Measurements from ENCODE around the gene ANKFN1. TPM values are rescaled to one million over a fixed set of nuclear protein-coding genes. Genes with fewer than 3 reads are reported as not detected.

ANKFN1 gene
- total and polyA plus RNA-seq, 10 of the 15 experiments (the other 5 are each of a cell fraction or from before 2014, with no cell fraction given), result 0.19 TPM; not detected in 9

DNA sequence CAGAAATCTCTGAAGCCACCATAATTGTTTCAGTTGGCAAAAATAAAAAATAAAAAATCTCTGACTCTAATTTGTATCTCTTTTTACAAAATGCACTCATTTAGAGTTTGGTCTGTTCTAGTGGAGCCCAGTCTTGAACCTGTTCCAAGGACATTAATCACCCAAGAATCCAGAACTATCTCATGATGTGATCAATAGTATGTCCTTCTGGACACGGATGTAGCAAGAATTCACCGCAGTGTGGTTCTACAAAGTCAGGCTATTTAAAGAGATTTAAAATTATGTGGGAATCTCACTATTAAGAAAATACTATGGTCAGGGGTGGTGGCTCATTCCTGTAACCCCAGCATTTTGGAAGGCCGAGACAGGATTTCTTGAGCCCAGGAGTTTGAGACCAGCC, 21.8 kb upstream of the ANKFN1 start:
- H3K4me3 ChIP-seq, result no peak overlapping the region
- no peak overlapping the region for H3K27ac ChIP-seq (ENCODE audit: control insufficient read depth, insufficient read depth)
- intact Hi-C loops (cut with micrococcal nuclease; ENCODE audit: unreplicated experiment) (no loop called here), in situ Hi-C loops (cut with MboI) (no loop called here)
- H3K9ac ChIP-seq (ENCODE audit: control insufficient read depth, insufficient read depth, low read length), result no peak overlapping the region
- BruUV-seq (replicated peaks), result no TSS peak
- no peaks in the 10 kb centered on the region for H3K9me3 ChIP-seq (replicated peaks; ENCODE audit: control insufficient read depth, insufficient read depth, low read length)
- no peaks in the 10 kb centered on the region for H3K36me3 ChIP-seq (ENCODE audit: control insufficient read depth in 2 of 2, insufficient read depth in 2 of 2, low read length in 1 of 2)
- ChIA-PET RAD21 (ENCODE audit: unreplicated experiment) (no interaction called here), CTCF (no interaction called here), POLR2A (no interaction called here), SMC1A (ENCODE audit: uncharacterized antibody, unreplicated experiment) (no interaction called here)
- FAIRE-seq (no peak), DNase-seq (ENCODE audit: low read depth, low spot score) (no peak), ATAC-seq (no peak)
- WGBS (ENCODE audit: insufficient coverage, insufficient replicate concordance, low lambda C conversion rate, missing lambda C conversion rate), result 41% methylated on average over 3 of the region's 3 CpGs
- no peaks in the 10 kb centered on the region for H3K27me3 ChIP-seq (replicated peaks in 1 of 2; ENCODE audit: control insufficient read depth in 2 of 2, insufficient read depth in 2 of 2, low read length in 1 of 2)
- no peaks in the 10 kb centered on the region for H4K20me1 ChIP-seq (ENCODE audit: control insufficient read depth, insufficient read depth)
- TF ChIP-seq ATF7 (IDR thresholded peaks at IDR 0.05; ENCODE audit: low read depth) (no peak), ZZZ3 (IDR thresholded peaks at IDR 0.05; ENCODE audit: control insufficient read depth, insufficient read length, low read depth) (no peak), JUNB (IDR thresholded peaks at IDR 0.05) (no peak), BMI1 (IDR thresholded peaks at IDR 0.05; ENCODE audit: borderline replicate concordance) (no peak)
- TF ChIP-seq, protein P1, sequence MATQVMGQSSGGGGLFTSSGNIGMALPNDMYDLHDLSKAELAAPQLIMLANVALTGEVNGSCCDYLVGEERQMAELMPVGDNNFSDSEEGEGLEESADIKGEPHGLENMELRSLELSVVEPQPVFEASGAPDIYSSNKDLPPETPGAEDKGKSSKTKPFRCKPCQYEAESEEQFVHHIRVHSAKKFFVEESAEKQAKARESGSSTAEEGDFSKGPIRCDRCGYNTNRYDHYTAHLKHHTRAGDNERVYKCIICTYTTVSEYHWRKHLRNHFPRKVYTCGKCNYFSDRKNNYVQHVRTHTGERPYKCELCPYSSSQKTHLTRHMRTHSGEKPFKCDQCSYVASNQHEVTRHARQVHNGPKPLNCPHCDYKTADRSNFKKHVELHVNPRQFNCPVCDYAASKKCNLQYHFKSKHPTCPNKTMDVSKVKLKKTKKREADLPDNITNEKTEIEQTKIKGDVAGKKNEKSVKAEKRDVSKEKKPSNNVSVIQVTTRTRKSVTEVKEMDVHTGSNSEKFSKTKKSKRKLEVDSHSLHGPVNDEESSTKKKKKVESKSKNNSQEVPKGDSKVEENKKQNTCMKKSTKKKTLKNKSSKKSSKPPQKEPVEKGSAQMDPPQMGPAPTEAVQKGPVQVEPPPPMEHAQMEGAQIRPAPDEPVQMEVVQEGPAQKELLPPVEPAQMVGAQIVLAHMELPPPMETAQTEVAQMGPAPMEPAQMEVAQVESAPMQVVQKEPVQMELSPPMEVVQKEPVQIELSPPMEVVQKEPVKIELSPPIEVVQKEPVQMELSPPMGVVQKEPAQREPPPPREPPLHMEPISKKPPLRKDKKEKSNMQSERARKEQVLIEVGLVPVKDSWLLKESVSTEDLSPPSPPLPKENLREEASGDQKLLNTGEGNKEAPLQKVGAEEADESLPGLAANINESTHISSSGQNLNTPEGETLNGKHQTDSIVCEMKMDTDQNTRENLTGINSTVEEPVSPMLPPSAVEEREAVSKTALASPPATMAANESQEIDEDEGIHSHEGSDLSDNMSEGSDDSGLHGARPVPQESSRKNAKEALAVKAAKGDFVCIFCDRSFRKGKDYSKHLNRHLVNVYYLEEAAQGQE (IDR thresholded peaks at IDR 0.05; ENCODE audit: low read depth, low read length), result no peak
- TF ChIP-seq, protein P2, sequence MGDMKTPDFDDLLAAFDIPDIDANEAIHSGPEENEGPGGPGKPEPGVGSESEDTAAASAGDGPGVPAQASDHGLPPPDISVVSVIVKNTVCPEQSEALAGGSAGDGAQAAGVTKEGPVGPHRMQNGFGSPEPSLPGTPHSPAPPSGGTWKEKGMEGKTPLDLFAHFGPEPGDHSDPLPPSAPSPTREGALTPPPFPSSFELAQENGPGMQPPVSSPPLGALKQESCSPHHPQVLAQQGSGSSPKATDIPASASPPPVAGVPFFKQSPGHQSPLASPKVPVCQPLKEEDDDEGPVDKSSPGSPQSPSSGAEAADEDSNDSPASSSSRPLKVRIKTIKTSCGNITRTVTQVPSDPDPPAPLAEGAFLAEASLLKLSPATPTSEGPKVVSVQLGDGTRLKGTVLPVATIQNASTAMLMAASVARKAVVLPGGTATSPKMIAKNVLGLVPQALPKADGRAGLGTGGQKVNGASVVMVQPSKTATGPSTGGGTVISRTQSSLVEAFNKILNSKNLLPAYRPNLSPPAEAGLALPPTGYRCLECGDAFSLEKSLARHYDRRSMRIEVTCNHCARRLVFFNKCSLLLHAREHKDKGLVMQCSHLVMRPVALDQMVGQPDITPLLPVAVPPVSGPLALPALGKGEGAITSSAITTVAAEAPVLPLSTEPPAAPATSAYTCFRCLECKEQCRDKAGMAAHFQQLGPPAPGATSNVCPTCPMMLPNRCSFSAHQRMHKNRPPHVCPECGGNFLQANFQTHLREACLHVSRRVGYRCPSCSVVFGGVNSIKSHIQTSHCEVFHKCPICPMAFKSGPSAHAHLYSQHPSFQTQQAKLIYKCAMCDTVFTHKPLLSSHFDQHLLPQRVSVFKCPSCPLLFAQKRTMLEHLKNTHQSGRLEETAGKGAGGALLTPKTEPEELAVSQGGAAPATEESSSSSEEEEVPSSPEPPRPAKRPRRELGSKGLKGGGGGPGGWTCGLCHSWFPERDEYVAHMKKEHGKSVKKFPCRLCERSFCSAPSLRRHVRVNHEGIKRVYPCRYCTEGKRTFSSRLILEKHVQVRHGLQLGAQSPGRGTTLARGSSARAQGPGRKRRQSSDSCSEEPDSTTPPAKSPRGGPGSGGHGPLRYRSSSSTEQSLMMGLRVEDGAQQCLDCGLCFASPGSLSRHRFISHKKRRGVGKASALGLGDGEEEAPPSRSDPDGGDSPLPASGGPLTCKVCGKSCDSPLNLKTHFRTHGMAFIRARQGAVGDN (IDR thresholded peaks at IDR 0.05), result no peak
- no peak overlapping the region for H3K4me2 ChIP-seq (ENCODE audit: control insufficient read depth, insufficient read depth)
- H2AFZ ChIP-seq (ENCODE audit: control insufficient read depth, low read depth, low read length), result no peak overlapping the region
- no peaks in the 10 kb centered on the region for H3K4me1 ChIP-seq (ENCODE audit: control insufficient read depth, insufficient read depth, low read length)
- no peaks in the 10 kb centered on the region for H3K79me2 ChIP-seq (ENCODE audit: control insufficient read depth, insufficient read depth, low read length)
